Neural cell (in vitro differentiated cells): ENCODE measurements around the gene TAS1R2.

Source experiments
- CTCF ChIP-seq: fragments of 450-650 bp; IDR thresholded peaks from 2 replicates; pipeline ENCODE4 v1.5.1; 2014; ENCODE audit warnings: antibody characterized with exemption, mild to moderate bottlenecking, moderate library complexity; ENCODE audit not compliant: poor library complexity, severe bottlenecking
- EZH2 ChIP-seq: fragments of 200-600, 300-800 bp; shearing (Covaris generic), sonication (generic); IDR thresholded peaks from 2 replicates; pipeline ENCODE4 v1.6.1; 2014; ENCODE audit warnings: antibody characterized with exemption, low read length, borderline replicate concordance, mild to moderate bottlenecking; ENCODE audit not compliant: insufficient read depth, poor library complexity, severe bottlenecking
- SMC3 ChIP-seq: fragments of 450-650 bp; conservative IDR thresholded peaks from 2 replicates; pipeline ENCODE4 v1.6.1; 2014; ENCODE audit warnings: antibody characterized with exemption, mild to moderate bottlenecking, moderate library complexity; ENCODE audit not compliant: poor library complexity

DNA sequence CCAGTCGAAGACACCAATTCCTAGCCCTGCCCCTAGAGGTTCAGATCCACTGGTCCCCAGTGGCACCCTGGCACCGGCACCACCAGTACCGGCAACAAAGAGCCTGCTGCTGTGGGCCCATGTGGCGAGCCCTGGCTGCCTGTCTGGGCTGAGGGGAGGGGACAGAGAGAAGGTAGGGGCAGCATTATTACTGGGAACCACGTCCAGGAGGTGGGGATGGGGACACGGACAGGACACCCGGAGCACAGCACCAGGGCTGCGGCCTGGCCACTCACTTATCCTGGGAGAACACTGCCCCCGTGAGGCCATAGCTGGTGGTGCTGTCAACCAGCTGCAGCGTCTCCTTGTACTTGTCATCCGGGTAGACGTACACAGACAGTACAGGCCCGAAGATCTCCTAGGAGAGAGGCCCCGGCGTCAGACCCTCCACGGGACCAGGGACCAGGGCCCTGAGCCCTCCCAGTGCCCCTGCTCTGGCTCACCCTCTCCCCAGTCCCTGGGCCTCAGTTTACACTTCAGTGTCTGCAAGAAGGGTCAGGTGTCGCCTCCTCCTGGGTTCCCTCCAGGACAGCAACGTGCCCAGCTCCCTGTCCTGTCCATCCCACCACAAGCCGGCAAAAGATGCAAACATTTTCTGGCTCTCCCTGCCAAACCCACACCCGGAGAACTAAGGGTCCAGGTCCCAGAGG, 15.8 kb upstream of the TAS1R2 start:
- peak; percentile 66 for TF ChIP-seq CTCF
- peak; percentile 52 for TF ChIP-seq SMC3
- TF ChIP-seq EZH2: no peak
